ENCODE measurements around the gene RFX8. TPM values are rescaled to one million over a fixed set of nuclear protein-coding genes. Genes with fewer than 3 reads are reported as not detected.

Gene RFX8
- total and polyA plus RNA-seq, 2 of the 13 experiments (the other 11 are each of a cell fraction or from before 2014, with no cell fraction given), result not detected

- 36% methylated on average over 7 of the region's 7 CpGs for WGBS (ENCODE audit: low lambda C conversion rate)
- no peaks in the 10 kb centered on the region for H3K79me2 ChIP-seq (ENCODE audit: insufficient read depth, low read length)
- H3K27me3 ChIP-seq (ENCODE audit: control insufficient read depth in 1 of 2, insufficient read depth in 2 of 2, low read length in 2 of 2), result peaks cover 6 to 84% of the 10 kb centered on the region in 2 experiments; a peak in 4 of 5 replicates
- no peaks in the 10 kb centered on the region for H3K9me3 ChIP-seq (ENCODE audit: low read length)
- H4K20me1 ChIP-seq (ENCODE audit: insufficient read depth, low read length), result no peaks in the 10 kb centered on the region
- CTCF ChIA-PET (ENCODE audit: low intra/inter-chr PET ratio, low total read pairs), result no interaction called here
- POLR2A ChIA-PET, result no interaction called here
- intact Hi-C loops (cut with micrococcal nuclease; ENCODE audit: unreplicated experiment), result no loop called here
- no TSS peak for BruUV-seq (replicated peaks)
- no peak for FAIRE-seq
- peaks cover 18% of the 10 kb centered on the region for H3K4me1 ChIP-seq (ENCODE audit: insufficient read depth, low read length)
- no peaks in the 10 kb centered on the region for H3K36me3 ChIP-seq (replicated peaks in 1 of 2; ENCODE audit: control insufficient read depth in 1 of 2, insufficient read depth in 2 of 2, low read length in 2 of 2)
- no peak overlapping the region for H3K4me3 ChIP-seq (replicated peaks in 1 of 3; ENCODE audit: insufficient read depth in 1 of 3, low read depth in 2 of 3, low read length in 3 of 3)
- ATAC-seq, result no peak
- H3K27ac ChIP-seq (ENCODE audit: extremely low read length, insufficient read depth, low read length), result no peak overlapping the region
- no peak for DNase-seq (ENCODE audit: low spot score)
- no peak overlapping the region for H3K9ac ChIP-seq (ENCODE audit: insufficient read depth, low read depth, low read length)
- TF ChIP-seq ZNF629 (CRISPR knock-in tag; conservative IDR thresholded peaks at IDR 0.05), result peak; percentile 79
- TF ChIP-seq WIZ (CRISPR knock-in tag; IDR thresholded peaks at IDR 0.05), result no peak
- no peak for TF ChIP-seq GFI1 (CRISPR knock-in tag; IDR thresholded peaks at IDR 0.05; ENCODE audit: borderline replicate concordance)
- no peak for TF ChIP-seq ZNF382 (CRISPR knock-in tag; IDR thresholded peaks at IDR 0.05; ENCODE audit: borderline replicate concordance)
- no peak for TF ChIP-seq HOMEZ (CRISPR knock-in tag; IDR thresholded peaks at IDR 0.05; ENCODE audit: low read depth)
- TF ChIP-seq ARID3A (IDR thresholded peaks at IDR 0.05; ENCODE audit: low read depth, low read length), result no peak
- no peak for TF ChIP-seq ZNF30 (CRISPR knock-in tag; IDR thresholded peaks at IDR 0.05)
- H3K4me2 ChIP-seq (ENCODE audit: low read depth, low read length), result no peak overlapping the region
- no peak overlapping the region for H2AFZ ChIP-seq (ENCODE audit: low read length)
- in situ Hi-C loops (cut with HindIII; ENCODE audit: extremely low pct_ligation_motif_present, low pct_unique_long_range_greater_than_20kb), result no loop called here
These were observed 91.8 kb downstream of the RFX8 start for GRCh38 chr2:101383016-101383541.
